ENCODE data around the gene MYOZ3. TPM values are rescaled to one million over a fixed set of nuclear protein-coding genes. Genes with fewer than 3 reads are reported as not detected.

MYOZ3 gene, protein sequence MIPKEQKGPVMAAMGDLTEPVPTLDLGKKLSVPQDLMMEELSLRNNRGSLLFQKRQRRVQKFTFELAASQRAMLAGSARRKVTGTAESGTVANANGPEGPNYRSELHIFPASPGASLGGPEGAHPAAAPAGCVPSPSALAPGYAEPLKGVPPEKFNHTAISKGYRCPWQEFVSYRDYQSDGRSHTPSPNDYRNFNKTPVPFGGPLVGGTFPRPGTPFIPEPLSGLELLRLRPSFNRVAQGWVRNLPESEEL
- polyA plus RNA-seq (ENCODE audit: low read depth in 6 of 6) = under 1 TPM in 3 of 6 donors, not detected in 3; 0.11 to 0.20 (median 0.12) TPM

DNA sequence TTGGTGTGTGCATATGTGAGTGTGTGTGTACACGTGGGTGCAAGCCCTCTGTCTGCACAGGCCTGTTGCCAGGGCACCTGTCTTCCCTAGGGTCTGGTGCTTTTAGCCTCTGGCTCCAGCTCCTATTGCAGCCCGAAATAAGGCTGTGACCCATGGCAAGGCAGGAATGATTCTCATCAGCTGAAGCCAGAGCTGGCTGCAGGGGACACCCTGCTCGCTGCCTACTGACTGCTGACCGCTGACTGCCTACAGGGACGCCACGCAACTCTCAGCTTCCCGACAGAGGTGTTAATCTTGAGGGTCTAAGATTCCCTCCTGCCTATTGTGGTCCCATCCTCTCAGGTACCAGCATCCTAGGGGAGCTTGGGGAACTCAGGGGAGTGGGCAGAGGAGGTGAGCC, at the start of gene MYOZ3:
Gene MYOZ3, plus strand, starts transcription at position 166 of the 400 bp plus-strand sequence. CDS start 1,691 bp downstream, outside the sequence.
- no peak within 1 kb of the TSS for H3K27ac Mint-ChIP-seq
- peaks cover 0 to 2% (median 0%) of the 10 kb centered on the region in 7 donors for H3K9me3 Mint-ChIP-seq
- H3K36me3 Mint-ChIP-seq = no peaks in the 10 kb centered on the region
- H3K4me1 Mint-ChIP-seq = peaks cover 0 to 14% (median 10%) of the 10 kb centered on the region in 3 donors
- H3K4me3 Mint-ChIP-seq = no peak within 1 kb of the TSS
- H3K27me3 Mint-ChIP-seq = peaks cover 9 to 20% (median 13%) of the 10 kb centered on the region in 3 donors
- no peak for DNase-seq
- no peak for ATAC-seq (ENCODE audit: low read depth in 2 of 2)

DNA sequence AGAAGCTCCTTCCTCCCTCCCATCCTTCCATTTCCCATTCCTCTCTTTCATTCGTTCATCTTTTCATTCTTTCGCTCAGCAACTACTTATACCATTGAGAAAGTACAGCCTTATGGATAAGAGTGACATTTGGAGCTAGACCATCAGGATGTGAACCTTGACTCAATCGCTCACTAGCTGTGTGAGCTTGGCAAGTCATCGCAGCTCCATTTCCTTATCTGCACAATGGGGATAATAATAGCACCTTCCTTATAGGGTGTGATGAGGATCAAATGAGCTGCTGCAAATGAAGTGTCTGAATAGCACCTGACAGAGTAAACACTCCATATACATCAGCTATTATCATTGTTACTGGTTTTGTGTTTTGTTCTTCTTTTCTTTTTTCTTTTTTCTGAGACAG, 48.6 kb upstream of the MYOZ3 start:
- peaks cover 0 to 4% (median 0%) of the 10 kb centered on the region in 3 donors for H3K4me1 Mint-ChIP-seq
- H3K27ac Mint-ChIP-seq = no peak overlapping the region
- no peaks in the 10 kb centered on the region for H3K36me3 Mint-ChIP-seq
- DNase-seq = no peak
- ATAC-seq (ENCODE audit: low read depth in 2 of 2) = no peak
- H3K9me3 Mint-ChIP-seq = no peaks in the 10 kb centered on the region
- no peak overlapping the region for H3K4me3 Mint-ChIP-seq
- H3K27me3 Mint-ChIP-seq = peaks cover 0 to 13% (median 7%) of the 10 kb centered on the region in 3 donors

DNA sequence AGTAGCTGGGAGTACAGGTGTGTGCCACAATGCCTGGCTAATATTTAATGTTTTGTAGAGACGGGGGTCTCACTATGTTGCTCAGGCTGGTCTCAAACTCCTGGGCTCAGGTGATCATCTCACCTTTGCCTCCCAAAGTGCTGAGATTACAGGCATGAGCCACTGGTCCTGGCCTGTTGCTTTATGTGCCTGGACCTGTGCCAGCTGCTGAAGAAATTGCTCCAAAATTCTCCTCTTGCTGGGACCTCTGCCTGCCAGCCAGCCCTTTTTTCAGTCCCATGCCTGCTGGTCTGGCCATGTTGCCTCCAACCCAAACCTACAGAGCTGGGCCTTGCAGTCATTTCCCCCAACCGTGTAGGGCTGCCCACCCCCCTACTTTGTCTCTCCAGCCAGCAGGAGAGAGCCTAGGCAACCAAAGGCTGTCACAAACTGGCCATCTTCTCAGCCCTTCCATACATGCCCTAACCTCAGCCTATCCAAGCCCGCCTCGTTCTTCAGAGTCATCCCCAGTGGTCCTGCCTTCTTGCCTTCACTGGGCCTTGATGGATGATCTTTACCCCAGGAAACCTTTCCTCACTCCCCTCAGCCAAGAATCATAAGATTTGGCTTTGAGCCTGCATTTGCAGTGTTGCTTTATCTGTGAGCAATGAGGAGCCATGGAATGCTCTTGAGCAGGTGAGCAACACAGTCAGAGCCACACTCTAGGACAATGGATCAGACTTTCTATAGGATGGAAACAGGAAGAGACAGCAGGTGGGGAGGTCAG, 48.0 kb upstream of the MYOZ3 start:
- no peak for DNase-seq
- Mint-ChIP-seq H3K36me3 (no peaks in the 10 kb centered on the region), H3K9me3 (no peaks in the 10 kb centered on the region), H3K27me3 (peaks cover 0 to 13% (median 7%) of the 10 kb centered on the region in 3 donors), H3K4me3 (peak overlapping the region in 1 of 8 donors; percentile 22), H3K27ac (peak overlapping the region in 1 of 6 donors; percentile 7), H3K4me1 (peaks cover 0 to 4% (median 0%) of the 10 kb centered on the region in 3 donors)
- no peak for ATAC-seq (ENCODE audit: low read depth in 2 of 2)

DNA sequence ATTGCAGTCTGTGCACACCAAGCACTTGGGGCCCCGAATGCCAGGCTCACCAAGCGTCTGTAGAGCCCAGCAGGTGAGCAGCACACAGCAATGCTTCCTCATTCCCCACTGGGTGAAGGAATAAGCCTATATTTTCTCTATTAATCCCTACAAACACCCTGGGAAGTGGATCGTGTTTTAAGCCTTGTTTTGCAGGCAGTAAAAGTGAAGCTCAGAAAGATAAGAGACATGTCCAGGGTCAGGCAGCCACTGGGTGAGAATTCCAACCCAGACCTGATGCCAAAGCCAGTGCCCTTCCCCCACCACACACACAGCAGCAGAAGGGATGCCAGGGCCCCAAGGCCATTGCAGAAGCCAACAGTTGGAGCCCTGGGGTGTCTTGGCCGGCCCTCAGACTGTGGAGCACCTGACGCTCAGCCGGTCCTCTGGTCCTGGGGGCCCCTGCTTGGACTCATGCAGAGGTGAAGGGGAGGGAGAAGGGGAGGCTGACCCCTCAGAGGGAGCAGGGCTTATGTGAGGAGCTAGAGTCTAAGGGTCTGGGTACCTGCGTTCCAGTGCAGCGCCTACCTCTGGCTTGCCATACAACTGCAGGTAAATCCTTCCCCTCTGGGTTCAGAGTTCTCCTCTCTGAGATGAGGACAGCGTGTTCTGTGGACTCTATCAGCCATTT, 46.9 kb upstream of the MYOZ3 start:
- ATAC-seq (ENCODE audit: low read depth in 2 of 2) (no peak), DNase-seq (no peak)
- no peak overlapping the region for H3K27ac Mint-ChIP-seq
- H3K36me3 Mint-ChIP-seq = no peaks in the 10 kb centered on the region
- H3K27me3 Mint-ChIP-seq = peaks cover 0 to 13% (median 7%) of the 10 kb centered on the region in 3 donors
- H3K9me3 Mint-ChIP-seq = no peaks in the 10 kb centered on the region
- no peak overlapping the region for H3K4me3 Mint-ChIP-seq
- H3K4me1 Mint-ChIP-seq = peaks cover 0 to 4% (median 0%) of the 10 kb centered on the region in 3 donors

DNA sequence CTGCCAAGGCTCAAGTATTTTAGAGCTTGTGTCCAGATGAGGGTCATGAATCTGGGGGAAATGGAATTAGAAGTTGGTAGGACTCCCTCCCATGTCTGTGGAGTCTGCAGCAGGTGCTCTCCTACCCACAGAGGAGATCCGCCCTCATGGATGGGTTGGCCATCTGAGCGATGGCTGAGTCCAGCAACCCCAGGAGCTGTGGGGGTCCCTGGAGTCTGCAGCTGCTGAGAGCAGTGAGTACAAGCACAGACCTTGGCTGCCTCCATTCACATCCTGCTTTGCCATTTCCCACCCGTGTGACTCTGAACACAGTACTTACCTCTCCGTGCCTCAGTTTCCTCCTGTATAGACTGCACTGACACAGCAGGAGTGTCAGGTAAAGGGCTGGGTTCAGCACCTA, 46.4 kb upstream of the MYOZ3 start:
- peaks cover 0 to 13% (median 7%) of the 10 kb centered on the region in 3 donors for H3K27me3 Mint-ChIP-seq
- H3K4me3 Mint-ChIP-seq = no peak overlapping the region
- peaks cover 0 to 4% (median 0%) of the 10 kb centered on the region in 3 donors for H3K4me1 Mint-ChIP-seq
- no peaks in the 10 kb centered on the region for H3K9me3 Mint-ChIP-seq
- H3K36me3 Mint-ChIP-seq = no peaks in the 10 kb centered on the region
- ATAC-seq (ENCODE audit: low read depth in 2 of 2) = no peak
- no peak overlapping the region for H3K27ac Mint-ChIP-seq
- DNase-seq = no peak

DNA sequence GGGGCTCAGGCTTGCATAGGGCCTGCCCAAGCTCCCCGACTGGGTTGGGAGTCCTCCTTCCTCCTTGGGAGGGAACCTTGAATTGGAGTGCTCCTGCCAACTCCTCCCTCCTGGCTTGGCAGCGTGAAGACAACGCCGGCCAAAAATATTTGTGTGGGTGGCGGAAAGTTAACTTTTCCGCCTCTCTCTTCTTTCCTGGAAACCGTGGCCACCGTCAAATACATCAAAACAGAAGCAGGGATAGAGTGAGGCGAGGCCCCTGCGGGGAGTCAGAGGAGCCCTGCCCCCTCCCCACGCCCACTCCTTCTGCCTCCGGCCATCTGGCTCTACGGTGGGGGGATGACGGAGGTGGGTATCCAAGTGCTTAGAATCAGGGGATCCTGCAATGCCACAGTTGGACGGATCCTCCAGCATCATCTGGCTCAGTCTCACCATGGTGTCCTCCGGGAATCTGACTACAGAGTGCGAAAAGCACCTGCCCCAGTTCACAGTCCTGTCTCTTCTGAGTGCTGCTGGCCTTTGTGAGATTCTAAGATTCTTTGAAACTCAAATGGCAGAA, 45.8 kb upstream of the MYOZ3 start:
- Mint-ChIP-seq H3K27ac (no peak overlapping the region), H3K36me3 (no peaks in the 10 kb centered on the region), H3K4me1 (peaks cover 0 to 4% (median 0%) of the 10 kb centered on the region in 3 donors), H3K27me3 (peaks cover 0 to 13% (median 7%) of the 10 kb centered on the region in 3 donors), H3K9me3 (no peaks in the 10 kb centered on the region), H3K4me3 (no peak overlapping the region)
- DNase-seq (no peak), ATAC-seq (ENCODE audit: low read depth in 2 of 2) (no peak)

DNA sequence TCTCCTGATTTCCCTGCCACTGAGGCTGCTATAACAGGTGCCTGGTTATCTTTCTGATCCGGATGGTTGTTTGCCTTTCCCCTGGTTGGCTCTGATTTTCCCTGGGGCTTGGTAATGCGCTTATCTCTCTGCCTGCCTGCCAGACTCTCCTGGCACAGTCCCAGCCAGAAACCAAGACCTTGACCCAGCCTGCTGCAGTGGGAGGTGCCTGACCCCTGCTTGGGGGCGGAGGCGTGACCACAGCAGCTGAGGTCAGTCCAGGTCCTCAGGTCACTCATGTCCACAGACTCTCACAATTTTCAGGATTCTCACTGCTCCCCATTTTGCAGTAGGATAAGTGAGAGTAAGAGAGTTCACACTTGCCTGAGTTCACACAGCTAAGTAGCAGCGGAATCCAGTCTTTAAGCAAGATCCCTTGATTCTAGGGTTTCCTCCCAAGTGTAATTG, 45.0 kb upstream of the MYOZ3 start:
- no peaks in the 10 kb centered on the region for H3K36me3 Mint-ChIP-seq
- H3K9me3 Mint-ChIP-seq = no peaks in the 10 kb centered on the region
- peak overlapping the region in 2 of 6 donors; percentile 15 to 77 for H3K27ac Mint-ChIP-seq
- ATAC-seq (ENCODE audit: low read depth in 2 of 2) (no peak), DNase-seq (no peak)
- no peak overlapping the region for H3K4me3 Mint-ChIP-seq
- H3K27me3 Mint-ChIP-seq = peaks cover 0 to 13% (median 7%) of the 10 kb centered on the region in 3 donors
- H3K4me1 Mint-ChIP-seq = peaks cover 0 to 4% (median 0%) of the 10 kb centered on the region in 3 donors

DNA sequence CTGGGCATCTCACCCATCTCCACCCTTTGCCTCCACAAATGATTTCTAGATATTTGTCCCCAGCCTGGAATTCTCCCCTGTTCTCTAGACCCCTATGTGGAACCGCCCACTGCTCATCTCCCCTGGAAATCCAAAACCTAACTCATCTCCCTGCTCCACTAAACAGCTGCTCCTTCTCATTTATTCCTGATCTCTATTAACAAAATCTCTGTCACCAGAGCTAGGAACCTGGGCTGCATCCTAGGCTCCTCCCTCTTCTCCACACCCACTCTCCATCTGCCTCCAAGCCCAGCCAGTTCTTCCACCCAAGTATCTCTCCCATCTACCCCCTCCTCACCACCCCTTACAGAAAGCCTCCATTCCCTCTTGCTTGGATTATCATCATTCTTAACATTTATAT, 44.5 kb upstream of the MYOZ3 start:
- peaks cover 0 to 13% (median 7%) of the 10 kb centered on the region in 3 donors for H3K27me3 Mint-ChIP-seq
- DNase-seq = no peak
- no peaks in the 10 kb centered on the region for H3K36me3 Mint-ChIP-seq
- no peak overlapping the region for H3K4me3 Mint-ChIP-seq
- peak overlapping the region in 2 of 6 donors; percentile 15 to 77 for H3K27ac Mint-ChIP-seq
- peaks cover 0 to 4% (median 0%) of the 10 kb centered on the region in 3 donors for H3K4me1 Mint-ChIP-seq
- H3K9me3 Mint-ChIP-seq = no peaks in the 10 kb centered on the region
- ATAC-seq (ENCODE audit: low read depth in 2 of 2) = no peak

DNA sequence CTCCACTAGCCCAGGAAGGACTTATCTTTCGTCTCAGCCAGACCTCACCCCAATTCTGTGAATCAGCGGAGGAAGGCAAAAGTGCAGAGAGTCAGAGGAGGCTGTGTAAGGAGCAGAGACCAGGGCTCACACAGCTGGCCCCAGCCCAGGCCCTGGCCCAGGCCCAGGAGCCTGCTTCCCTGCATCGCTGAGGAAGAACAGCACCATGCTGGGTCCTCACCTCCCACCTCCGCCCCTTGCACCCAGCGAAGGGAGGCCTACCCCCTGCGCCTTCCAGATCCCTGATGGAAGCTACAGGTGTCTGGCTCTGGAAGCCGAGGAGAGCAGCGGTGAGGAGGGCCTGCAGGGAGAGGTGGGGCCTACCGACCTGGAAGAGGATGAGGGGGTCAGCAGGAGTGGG, 42.9 kb upstream of the MYOZ3 start:
- H3K36me3 Mint-ChIP-seq = no peaks in the 10 kb centered on the region
- H3K9me3 Mint-ChIP-seq = no peaks in the 10 kb centered on the region
- H3K4me1 Mint-ChIP-seq = peaks cover 3 to 9% (median 4%) of the 10 kb centered on the region in 3 donors
- ATAC-seq (ENCODE audit: low read depth in 2 of 2) = no peak
- DNase-seq = no peak
- H3K27me3 Mint-ChIP-seq = peaks cover 0 to 13% (median 7%) of the 10 kb centered on the region in 3 donors
- H3K27ac Mint-ChIP-seq = no peak overlapping the region
- H3K4me3 Mint-ChIP-seq = peak overlapping the region in 1 of 8 donors; percentile 42

DNA sequence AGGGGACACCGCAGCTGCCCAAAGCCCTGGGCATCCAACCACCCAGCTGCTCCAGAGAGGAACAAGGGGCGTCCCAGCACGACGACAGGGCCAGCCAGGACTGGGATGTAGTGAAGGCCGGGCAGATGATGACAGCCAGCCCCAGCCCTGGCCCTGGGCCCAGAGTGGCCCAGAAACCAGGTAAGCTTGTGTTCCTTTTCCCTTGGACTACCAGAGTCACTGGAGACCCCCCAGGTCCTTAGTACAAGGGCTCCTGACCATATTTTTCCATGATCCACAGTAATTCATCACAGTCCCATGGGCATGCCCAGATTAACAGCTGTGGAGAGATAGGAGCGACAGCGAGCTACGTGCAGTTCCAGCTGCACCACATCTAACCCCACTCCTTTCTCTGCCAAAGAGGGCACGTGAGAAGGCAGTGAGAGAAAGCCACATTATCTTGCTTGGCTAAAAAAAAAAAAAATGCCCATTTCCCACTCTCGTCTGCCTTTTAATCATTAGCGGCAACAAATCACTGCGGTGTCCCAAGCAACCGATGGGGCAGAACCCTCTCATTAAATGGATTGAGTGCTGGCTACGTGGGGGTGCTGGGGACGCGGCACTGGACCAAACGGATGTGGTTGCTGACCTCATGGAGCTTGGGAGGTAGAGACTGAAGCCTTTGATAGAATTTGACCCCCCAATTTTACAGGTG, 42.3 kb upstream of the MYOZ3 start:
- peaks cover 6 to 14% (median 8%) of the 10 kb centered on the region in 3 donors for H3K4me1 Mint-ChIP-seq
- peak overlapping the region in 1 of 8 donors; percentile 10 for H3K4me3 Mint-ChIP-seq
- peaks cover 0 to 13% (median 7%) of the 10 kb centered on the region in 3 donors for H3K27me3 Mint-ChIP-seq
- H3K27ac Mint-ChIP-seq = no peak overlapping the region
- H3K36me3 Mint-ChIP-seq = no peaks in the 10 kb centered on the region
- ATAC-seq (ENCODE audit: low read depth in 2 of 2) (no peak), DNase-seq (no peak)
- H3K9me3 Mint-ChIP-seq = no peaks in the 10 kb centered on the region

DNA sequence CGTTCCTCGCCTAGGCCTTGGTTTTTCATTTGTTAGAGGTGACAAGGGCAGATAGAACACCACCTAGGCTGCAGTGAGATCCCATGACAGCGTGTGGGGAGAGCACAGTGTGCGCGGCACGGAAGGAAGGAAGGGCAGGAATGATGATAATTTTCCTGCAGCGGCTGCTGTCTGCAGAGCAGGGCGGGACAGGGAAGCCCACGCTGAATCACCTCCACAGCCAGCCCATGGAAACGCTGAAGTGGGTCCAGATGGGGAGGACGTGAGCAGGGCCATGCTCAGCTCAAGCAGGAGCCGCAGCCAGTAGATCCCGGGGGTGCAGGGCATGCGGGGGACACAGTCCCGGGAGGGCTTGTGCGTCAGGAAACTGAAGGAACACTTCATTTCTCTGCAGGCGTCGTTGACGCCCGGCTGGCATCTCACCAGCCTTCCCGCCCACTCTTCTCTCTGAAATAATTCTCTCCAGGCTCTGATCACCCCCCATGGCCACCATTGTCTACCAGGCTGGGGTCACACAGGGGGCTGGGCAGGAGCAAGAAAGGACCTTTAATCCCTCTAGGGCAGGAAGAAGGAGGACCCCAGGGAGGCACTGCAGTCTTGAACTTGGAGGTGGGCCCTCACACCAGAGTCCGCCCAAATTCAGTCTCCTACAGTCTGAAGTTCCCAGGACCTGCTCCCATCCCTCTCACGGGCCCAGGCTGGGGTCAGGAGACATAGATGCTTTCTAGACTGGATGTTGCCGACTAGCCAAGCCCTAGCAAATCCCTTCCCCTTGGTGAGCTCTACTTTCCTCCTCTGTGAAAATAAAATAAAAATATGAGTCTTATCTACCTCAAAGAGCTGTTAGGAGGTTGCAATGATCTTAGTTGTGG, 41.5 kb upstream of the MYOZ3 start:
- ATAC-seq (ENCODE audit: low read depth in 2 of 2) (no peak), DNase-seq (no peak)
- no peaks in the 10 kb centered on the region for H3K36me3 Mint-ChIP-seq
- peak overlapping the region in 2 of 6 donors; percentile 11 to 54 for H3K27ac Mint-ChIP-seq
- peaks cover 0 to 13% (median 7%) of the 10 kb centered on the region in 3 donors for H3K27me3 Mint-ChIP-seq
- H3K4me1 Mint-ChIP-seq = peaks cover 14 to 21% (median 16%) of the 10 kb centered on the region in 3 donors
- peak overlapping the region in 2 of 8 donors; percentile 10 to 50 for H3K4me3 Mint-ChIP-seq
- H3K9me3 Mint-ChIP-seq = no peaks in the 10 kb centered on the region

DNA sequence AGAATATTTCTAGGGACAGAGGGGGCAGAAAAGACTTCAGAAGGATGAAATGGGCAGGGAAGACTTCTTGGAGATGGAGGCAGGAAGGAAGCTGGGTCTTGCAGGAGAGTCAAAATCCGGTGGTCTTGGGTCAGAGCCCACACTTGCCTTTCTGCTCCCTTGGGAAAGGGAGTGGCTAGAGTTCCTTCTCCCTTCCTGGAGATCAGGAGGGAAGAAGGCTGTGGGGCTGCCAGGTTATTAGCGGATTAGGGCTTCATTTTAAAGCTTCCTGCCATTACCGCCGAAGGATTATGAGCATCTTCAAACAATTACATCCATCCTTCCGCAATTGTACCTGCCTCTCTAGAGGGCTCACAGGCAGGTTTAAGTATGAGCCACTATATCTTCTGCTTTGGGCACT, 39.8 kb upstream of the MYOZ3 start:
- H3K9me3 Mint-ChIP-seq = no peaks in the 10 kb centered on the region
- H3K27me3 Mint-ChIP-seq = peaks cover 0 to 9% (median 5%) of the 10 kb centered on the region in 3 donors
- H3K4me3 Mint-ChIP-seq = peak overlapping the region in 1 of 8 donors; percentile 49
- H3K27ac Mint-ChIP-seq = peak overlapping the region in 1 of 6 donors; percentile 53
- ATAC-seq (ENCODE audit: low read depth in 2 of 2) (no peak), DNase-seq (no peak)
- peaks cover 23 to 30% (median 25%) of the 10 kb centered on the region in 3 donors for H3K4me1 Mint-ChIP-seq
- no peaks in the 10 kb centered on the region for H3K36me3 Mint-ChIP-seq
